AG10803 (cell line): ENCODE results near the gene ZNF608.

ENCODE experiments used
- DNase-seq: peaks from one replicate; pipeline ENCODE4 v3.0.0; 2010; ENCODE audit warnings: low read depth
- H3K4me3 ChIP-seq: 2 replicates; pipeline ENCODE4 v1.5.1; 2011; ENCODE audit warnings: mild to moderate bottlenecking, low read length, control low read depth
- TF ChIP-seq, protein P1 (sequence below): conservative IDR thresholded peaks from 2 replicates; pipeline ENCODE4 v1.5.1; 2011; ENCODE audit warnings: mild to moderate bottlenecking, low read length, control low read depth, inconsistent platforms

Gene ZNF608

GRCh38 chr5:124714910-124715309 lies 31.5 kb downstream of the ZNF608 start:
- H3K4me3 ChIP-seq: no peak overlapping the region
- DNase-seq: no peak
- TF ChIP-seq, protein P1, sequence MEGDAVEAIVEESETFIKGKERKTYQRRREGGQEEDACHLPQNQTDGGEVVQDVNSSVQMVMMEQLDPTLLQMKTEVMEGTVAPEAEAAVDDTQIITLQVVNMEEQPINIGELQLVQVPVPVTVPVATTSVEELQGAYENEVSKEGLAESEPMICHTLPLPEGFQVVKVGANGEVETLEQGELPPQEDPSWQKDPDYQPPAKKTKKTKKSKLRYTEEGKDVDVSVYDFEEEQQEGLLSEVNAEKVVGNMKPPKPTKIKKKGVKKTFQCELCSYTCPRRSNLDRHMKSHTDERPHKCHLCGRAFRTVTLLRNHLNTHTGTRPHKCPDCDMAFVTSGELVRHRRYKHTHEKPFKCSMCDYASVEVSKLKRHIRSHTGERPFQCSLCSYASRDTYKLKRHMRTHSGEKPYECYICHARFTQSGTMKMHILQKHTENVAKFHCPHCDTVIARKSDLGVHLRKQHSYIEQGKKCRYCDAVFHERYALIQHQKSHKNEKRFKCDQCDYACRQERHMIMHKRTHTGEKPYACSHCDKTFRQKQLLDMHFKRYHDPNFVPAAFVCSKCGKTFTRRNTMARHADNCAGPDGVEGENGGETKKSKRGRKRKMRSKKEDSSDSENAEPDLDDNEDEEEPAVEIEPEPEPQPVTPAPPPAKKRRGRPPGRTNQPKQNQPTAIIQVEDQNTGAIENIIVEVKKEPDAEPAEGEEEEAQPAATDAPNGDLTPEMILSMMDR: no peak

- H3K4me3 ChIP-seq: no peak overlapping the region
- TF ChIP-seq, protein P1: no peak
- no peak for DNase-seq
Measured at GRCh38 chr5:124713595-124713994, 32.8 kb downstream of the ZNF608 start.

- no peak for DNase-seq
- TF ChIP-seq, protein P1: no peak
- no peak overlapping the region for H3K4me3 ChIP-seq
Measured at GRCh38 chr5:124712731-124713305, 33.6 kb downstream of the ZNF608 start.

- no peak for DNase-seq
Measured at GRCh38 chr5:124708086-124708485, 38.4 kb downstream of the ZNF608 start.

GRCh38 chr5:124707520-124707919 lies 38.9 kb downstream of the ZNF608 start:
- no peak overlapping the region for H3K4me3 ChIP-seq
- TF ChIP-seq, protein P1: no peak
- no peak for DNase-seq

More at GRCh38 chr5:124708086-124708485, 38.4 kb downstream of the ZNF608 start:
- H3K4me3 ChIP-seq: no peak overlapping the region
- TF ChIP-seq, protein P1: no peak

DNA sequence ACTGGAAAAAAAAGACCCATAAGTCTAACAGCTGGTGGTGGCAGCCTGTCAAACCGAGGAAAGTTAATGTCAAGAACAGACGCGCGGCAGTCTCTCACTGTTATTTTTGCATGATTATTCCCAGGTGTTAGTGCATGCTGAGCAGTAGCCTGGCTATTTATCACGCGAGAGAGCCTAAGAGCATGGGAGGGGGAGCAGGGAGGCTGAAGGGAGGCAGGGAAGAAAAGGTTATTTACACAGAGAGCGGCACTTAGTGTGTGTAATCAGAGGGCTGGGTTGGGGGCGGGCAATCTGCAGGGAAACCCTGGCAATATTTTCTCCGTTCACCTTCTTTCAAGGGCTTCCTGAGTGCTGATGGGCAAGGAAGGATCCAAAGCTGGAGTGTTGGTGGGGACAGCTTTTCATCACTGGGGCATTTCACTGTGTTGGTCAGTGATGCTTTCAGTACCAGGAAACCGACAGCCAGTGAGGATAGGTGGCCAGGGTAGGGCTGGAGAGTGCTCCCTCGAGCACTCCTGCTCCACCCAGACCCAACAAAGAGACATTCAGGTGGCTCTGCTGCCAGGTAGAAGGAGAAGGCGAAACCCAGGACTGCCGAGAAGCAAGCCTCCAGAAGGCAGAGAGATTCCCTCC lies 39.6 kb downstream of the ZNF608 start:
- no peak overlapping the region for H3K4me3 ChIP-seq
- peak; percentile 58 for DNase-seq
- TF ChIP-seq, protein P1: no peak

- TF ChIP-seq, protein P1: no peak
- H3K4me3 ChIP-seq: no peak overlapping the region
- no peak for DNase-seq
Measured at GRCh38 chr5:124706051-124706450, 40.4 kb downstream of the ZNF608 start.
